ENCODE results near the gene IKBKG.
"Not testable (repeated sequence)": the region's sequence is repeated elsewhere in the genome, so short reads cannot be mapped to it uniquely, and the experiment has no call there.

The IKBKG gene

GRCh38 chrX:154605566-154605965 is 58.1 kb downstream of the IKBKG start:
- DNase-seq (ENCODE audit: low read depth in 2 of 2): no peak

GRCh38 chrX:154607370-154607769 is 60.0 kb downstream of the IKBKG start:
- DNase-seq (ENCODE audit: low read depth in 2 of 2): no peak

- DNase-seq (ENCODE audit: low read depth in 2 of 2): not testable (repeated sequence)
These were observed 60.6 kb downstream of the IKBKG start for GRCh38 chrX:154607976-154608375.

- DNase-seq (ENCODE audit: low read depth in 2 of 2): not testable (repeated sequence)
These were observed 61.4 kb downstream of the IKBKG start for GRCh38 chrX:154608823-154609222.

GRCh38 chrX:154611146-154611545 is 63.7 kb downstream of the IKBKG start:
- DNase-seq (ENCODE audit: low read depth in 2 of 2): not testable (repeated sequence)

GRCh38 chrX:154613586-154613985 is 66.2 kb downstream of the IKBKG start:
- DNase-seq (ENCODE audit: low read depth in 2 of 2): not testable (repeated sequence)

Data from stimulated activated CD8-positive, alpha-beta memory T cell treated with anti-CD3 and anti-CD28 coated beads, Interleukin-7, amount 100 ng/mL, for 4 hours (primary cell).